ENCODE measurements around the gene DHCR7. TPM values are rescaled to one million over a fixed set of nuclear protein-coding genes. Genes with fewer than 3 reads are reported as not detected.

DHCR7 gene
- total RNA-seq, 1 donor from 2014 or later, result 98.2 TPM

- Mint-ChIP-seq H3K9me3 (no peaks in the 10 kb centered on the region), H3K27ac (no peak overlapping the region), H3K36me3 (peaks cover 19% of the 10 kb centered on the region), H3K4me3 (no peak overlapping the region), H3K4me1 (peaks cover 2% of the 10 kb centered on the region), H3K27me3 (ENCODE audit: low read depth) (no peaks in the 10 kb centered on the region)
- TF ChIP-seq CTCF (IDR thresholded peaks at IDR 0.05; ENCODE audit: unreplicated experiment), result no peak
- no peak for DNase-seq (ENCODE audit: low spot score in 2 of 2, unreplicated experiment in 2 of 2)
Observed at GRCh38 chr11:71434576-71435130, 13.5 kb downstream of the DHCR7 start.

DNA sequence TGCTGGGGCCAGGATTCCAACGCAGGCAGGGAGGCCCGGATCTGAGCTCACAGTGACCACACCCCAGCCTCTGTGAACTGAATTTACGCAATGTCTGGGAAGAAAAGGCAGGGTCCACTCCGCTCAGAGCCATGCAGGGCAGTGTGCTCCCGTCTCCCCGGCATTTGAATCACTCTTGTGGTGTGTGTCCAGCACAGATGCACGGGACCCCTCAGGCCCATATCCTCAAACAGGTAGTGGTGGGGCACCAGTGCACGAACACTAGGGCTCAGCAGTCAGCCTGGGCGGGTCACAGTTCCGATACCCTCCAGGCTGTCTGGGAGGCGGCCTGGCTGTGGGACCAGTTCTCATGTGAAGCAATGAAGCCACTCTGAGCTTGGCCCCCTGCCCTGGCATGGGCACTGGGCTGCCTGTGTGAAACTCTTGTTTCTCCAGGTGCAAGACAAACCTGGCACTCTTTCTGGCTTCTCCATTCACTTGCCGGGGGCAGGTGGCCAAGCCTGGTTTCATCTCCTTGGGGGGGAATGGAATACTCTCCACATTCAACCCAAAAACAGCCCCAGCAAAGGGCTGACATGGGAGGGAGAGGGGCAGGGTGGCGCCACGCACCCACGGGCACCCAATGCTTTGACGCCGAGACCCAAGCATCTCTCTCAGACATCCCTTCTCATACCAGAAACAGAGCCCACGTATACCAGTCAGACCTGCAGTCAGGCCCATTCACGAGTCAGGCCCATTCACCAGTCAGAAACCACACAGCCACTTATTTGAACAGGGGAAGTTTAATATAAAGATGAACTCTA lies 14.3 kb downstream of the DHCR7 start:
- no peak for TF ChIP-seq CTCF (IDR thresholded peaks at IDR 0.05; ENCODE audit: unreplicated experiment)
- no peak overlapping the region for H3K4me3 Mint-ChIP-seq
- H3K27me3 Mint-ChIP-seq (ENCODE audit: low read depth), result no peaks in the 10 kb centered on the region
- no peak for DNase-seq (ENCODE audit: low spot score in 2 of 2, unreplicated experiment in 2 of 2)
- peaks cover 4% of the 10 kb centered on the region for H3K9me3 Mint-ChIP-seq
- H3K4me1 Mint-ChIP-seq, result peaks cover 2% of the 10 kb centered on the region
- H3K36me3 Mint-ChIP-seq, result peaks cover 19% of the 10 kb centered on the region
- no peak overlapping the region for H3K27ac Mint-ChIP-seq

GRCh38 chr11:71432761-71433647 lies 15.2 kb downstream of the DHCR7 start:
- no peaks in the 10 kb centered on the region for H3K27me3 Mint-ChIP-seq (ENCODE audit: low read depth)
- H3K4me3 Mint-ChIP-seq, result no peak overlapping the region
- peaks cover 10% of the 10 kb centered on the region for H3K9me3 Mint-ChIP-seq
- H3K36me3 Mint-ChIP-seq, result peaks cover 19% of the 10 kb centered on the region
- H3K27ac Mint-ChIP-seq, result no peak overlapping the region
- no peak for DNase-seq (ENCODE audit: low spot score in 2 of 2, unreplicated experiment in 2 of 2)
- H3K4me1 Mint-ChIP-seq, result peaks cover 2% of the 10 kb centered on the region
- TF ChIP-seq CTCF (IDR thresholded peaks at IDR 0.05; ENCODE audit: unreplicated experiment), result no peak

- Mint-ChIP-seq H3K4me1 (peaks cover 2% of the 10 kb centered on the region), H3K4me3 (no peak overlapping the region), H3K27ac (no peak overlapping the region), H3K36me3 (peaks cover 14% of the 10 kb centered on the region), H3K9me3 (peaks cover 16% of the 10 kb centered on the region), H3K27me3 (ENCODE audit: low read depth) (no peaks in the 10 kb centered on the region)
- DNase-seq (ENCODE audit: low spot score in 2 of 2, unreplicated experiment in 2 of 2), result no peak
- TF ChIP-seq CTCF (IDR thresholded peaks at IDR 0.05; ENCODE audit: unreplicated experiment), result no peak
Observed at GRCh38 chr11:71431271-71431670, 16.9 kb downstream of the DHCR7 start.

GRCh38 chr11:71430166-71430565 lies 18.0 kb downstream of the DHCR7 start:
- H3K9me3 Mint-ChIP-seq, result peaks cover 16% of the 10 kb centered on the region
- no peak overlapping the region for H3K27ac Mint-ChIP-seq
- peaks cover 10% of the 10 kb centered on the region for H3K36me3 Mint-ChIP-seq
- H3K27me3 Mint-ChIP-seq (ENCODE audit: low read depth), result no peaks in the 10 kb centered on the region
- no peak for DNase-seq (ENCODE audit: low spot score in 2 of 2, unreplicated experiment in 2 of 2)
- no peak for TF ChIP-seq CTCF (IDR thresholded peaks at IDR 0.05; ENCODE audit: unreplicated experiment)
- H3K4me3 Mint-ChIP-seq, result no peak overlapping the region
- H3K4me1 Mint-ChIP-seq, result peaks cover 2% of the 10 kb centered on the region

Measured in mesothelial cell of epicardium (in vitro differentiated cells).